CD4-positive, alpha-beta T cell (primary cell): ENCODE data around the gene CFAP61. TPM values are rescaled to one million over a fixed set of nuclear protein-coding genes. Genes with fewer than 3 reads are reported as not detected.

ENCODE experiments used
- ATAC-seq: fragments of 200-7000 bp; cut with Tn5 transposase; one replicate; pipeline ENCODE4 v1.10.0; 2022; ENCODE audit warnings: mild to moderate bottlenecking; ENCODE audit not compliant: poor library complexity
- CTCF ChIA-PET: fragments of 350-600 bp; sonication (Branson Sonifier 250); formaldehyde crosslinking; loops from one replicate; lab custom pipeline; 2021; ENCODE audit warnings: antibody characterized with exemption, inconsistent platforms; lab: Charles Lee
- POLR2A ChIA-PET: fragments of 350-600 bp; sonication (Branson Sonifier 250); formaldehyde crosslinking; loops from one replicate; lab custom pipeline; 2021; ENCODE audit warnings: antibody characterized with exemption, inconsistent platforms; lab: Charles Lee
- DNase-seq, 14 experiments: peaks; one replicate each; pipeline ENCODE4 v3.0.0-alpha.2; 2013 to 2020; ENCODE audit warnings: mixed read lengths in 2 of 14
- H3K27ac ChIP-seq, 2 donors: one replicate each; pipeline versions ENCODE4 v1.5.1 to v1.7.0; 2013; ENCODE audit warnings: low read length in 2 of 2, low read depth in 1 of 2, mild to moderate bottlenecking in 1 of 2
- H3K27me3 ChIP-seq, 2 experiments: 1 replicate in 1 of 2; 2 replicates in 1 of 2; pipeline versions ENCODE4 v1.6.1 to v1.7.0; 2013; ENCODE audit warnings: low read length in 2 of 2, control low read depth in 1 of 2, mild to moderate bottlenecking in 1 of 2, moderate library complexity in 1 of 2; ENCODE audit not compliant: insufficient read depth in 2 of 2, control insufficient read depth in 1 of 2
- H3K36me3 ChIP-seq: one replicate; pipeline ENCODE4 v1.6.1; 2013; ENCODE audit warnings: low read length, control low read depth; ENCODE audit not compliant: insufficient read depth
- H3K4me1 ChIP-seq: one replicate; pipeline ENCODE4 v1.6.1; 2013; ENCODE audit warnings: low read length, control low read depth; ENCODE audit not compliant: insufficient read depth
- H3K4me3 ChIP-seq: one replicate; pipeline ENCODE4 v1.5.1; 2013; ENCODE audit warnings: mild to moderate bottlenecking, low read length, moderate library complexity
- H3K9me3 ChIP-seq, 2 experiments: 1 replicate in 1 of 2; 2 replicates in 1 of 2; pipeline versions ENCODE4 v1.6.1 to v1.7.0; 2013; ENCODE audit warnings: low read length in 2 of 2, mild to moderate bottlenecking in 2 of 2, control low read depth in 1 of 2, moderate library complexity in 1 of 2; ENCODE audit not compliant: control insufficient read depth in 1 of 2, insufficient read depth in 1 of 2
- H3K27ac Mint-ChIP-seq: one replicate; pipeline ENCODE4 v1.8.0; 2020; ENCODE audit warnings: mixed read lengths
- H3K27me3 Mint-ChIP-seq: one replicate; pipeline ENCODE4 v1.8.0; 2021; ENCODE audit warnings: mixed read lengths
- H3K36me3 Mint-ChIP-seq: one replicate; pipeline ENCODE4 v1.8.0; 2021; ENCODE audit warnings: low read depth, mixed read lengths
- H3K4me1 Mint-ChIP-seq: one replicate; pipeline ENCODE4 v1.8.0; 2021; ENCODE audit warnings: low read depth, mixed read lengths
- H3K4me3 Mint-ChIP-seq: one replicate; pipeline ENCODE4 v1.8.0; 2020; ENCODE audit warnings: mild to moderate bottlenecking, mixed read lengths
- H3K9me3 Mint-ChIP-seq: one replicate; pipeline ENCODE4 v1.8.0; 2020; ENCODE audit warnings: mixed read lengths
- intact Hi-C, 2 experiments: fragments of 100-400 bp; cut with DNase I in 1 of 2; cut with micrococcal nuclease in 1 of 2; formaldehyde crosslinking; loops; one replicate each; pipeline versions ENCODE4 v1.15.1 to v1.9.0; 2023 to 2025; cut with DNase I, micrococcal nuclease
- total RNA-seq, 174 experiments: library from RNA in 2 of 174; stranded (reverse) in 2 of 174; gene quantifications; one replicate each; pipeline ENCODE4 v1.2.3 and lab custom pipeline; 2021 to 2026
- TF ChIP-seq, protein P1 (sequence below): fragments of 200-600 bp; IDR thresholded peaks from one replicate; pipeline ENCODE4 v1.8.0; 2022; ENCODE audit warnings: antibody characterized with exemption, mild to moderate bottlenecking

Gene CFAP61
- total RNA-seq, 2 experiments from 2014 or later, result not detected

DNA sequence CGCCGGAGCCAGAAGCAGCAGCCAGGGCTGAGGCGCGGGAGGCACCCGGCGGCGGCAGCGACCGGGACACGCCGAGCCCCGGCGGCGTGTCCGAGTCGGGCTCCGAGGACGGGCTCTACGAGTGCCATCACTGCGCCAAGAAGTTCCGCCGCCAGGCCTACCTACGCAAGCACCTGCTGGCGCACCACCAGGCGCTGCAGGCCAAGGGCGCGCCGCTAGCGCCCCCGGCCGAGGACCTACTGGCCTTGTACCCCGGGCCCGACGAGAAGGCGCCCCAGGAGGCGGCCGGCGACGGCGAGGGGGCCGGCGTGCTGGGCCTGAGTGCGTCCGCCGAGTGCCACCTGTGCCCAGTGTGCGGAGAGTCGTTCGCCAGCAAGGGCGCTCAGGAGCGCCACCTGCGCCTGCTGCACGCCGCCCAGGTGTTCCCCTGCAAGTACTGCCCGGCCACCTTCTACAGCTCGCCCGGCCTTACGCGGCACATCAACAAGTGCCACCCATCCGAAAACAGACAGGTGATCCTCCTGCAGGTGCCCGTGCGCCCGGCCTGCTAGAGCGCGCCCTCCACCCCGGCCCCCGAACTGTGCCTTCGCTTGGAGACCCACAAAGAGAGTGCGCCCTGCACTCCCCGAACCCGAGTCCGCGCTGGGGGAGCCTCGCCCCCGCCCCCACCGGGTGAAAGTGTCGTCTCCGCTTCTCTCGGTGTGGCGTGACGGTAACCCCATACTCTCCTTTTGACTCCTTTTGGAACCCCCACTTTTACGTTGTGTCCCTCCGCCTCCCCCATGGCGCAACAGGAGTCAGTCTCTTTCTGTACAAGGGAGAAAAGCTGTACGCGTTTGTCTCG lies 317.1 kb downstream of the CFAP61 start:
- Histone ChIP-seq H3K4me3 (no peak overlapping the region), H3K36me3 (no peaks in the 10 kb centered on the region), H3K27me3 (peaks cover 34 to 70% of the 10 kb centered on the region in 2 experiments), H3K27ac (no peak overlapping the region), H3K9me3 (peaks cover 0 to 9% of the 10 kb centered on the region in 2 experiments), H3K4me1 (peaks cover 3% of the 10 kb centered on the region)
- DNase-seq (no peak), ATAC-seq (no peak)
- TF ChIP-seq, protein P1, sequence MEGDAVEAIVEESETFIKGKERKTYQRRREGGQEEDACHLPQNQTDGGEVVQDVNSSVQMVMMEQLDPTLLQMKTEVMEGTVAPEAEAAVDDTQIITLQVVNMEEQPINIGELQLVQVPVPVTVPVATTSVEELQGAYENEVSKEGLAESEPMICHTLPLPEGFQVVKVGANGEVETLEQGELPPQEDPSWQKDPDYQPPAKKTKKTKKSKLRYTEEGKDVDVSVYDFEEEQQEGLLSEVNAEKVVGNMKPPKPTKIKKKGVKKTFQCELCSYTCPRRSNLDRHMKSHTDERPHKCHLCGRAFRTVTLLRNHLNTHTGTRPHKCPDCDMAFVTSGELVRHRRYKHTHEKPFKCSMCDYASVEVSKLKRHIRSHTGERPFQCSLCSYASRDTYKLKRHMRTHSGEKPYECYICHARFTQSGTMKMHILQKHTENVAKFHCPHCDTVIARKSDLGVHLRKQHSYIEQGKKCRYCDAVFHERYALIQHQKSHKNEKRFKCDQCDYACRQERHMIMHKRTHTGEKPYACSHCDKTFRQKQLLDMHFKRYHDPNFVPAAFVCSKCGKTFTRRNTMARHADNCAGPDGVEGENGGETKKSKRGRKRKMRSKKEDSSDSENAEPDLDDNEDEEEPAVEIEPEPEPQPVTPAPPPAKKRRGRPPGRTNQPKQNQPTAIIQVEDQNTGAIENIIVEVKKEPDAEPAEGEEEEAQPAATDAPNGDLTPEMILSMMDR, result no peak
- Mint-ChIP-seq H3K36me3 (no peaks in the 10 kb centered on the region), H3K9me3 (no peaks in the 10 kb centered on the region), H3K4me1 (peaks cover 7% of the 10 kb centered on the region), H3K27ac (no peak overlapping the region), H3K4me3 (peak overlapping the region; percentile 61), H3K27me3 (peaks cover 65% of the 10 kb centered on the region)
- intact Hi-C loops, result no loop called here
- ChIA-PET POLR2A (no interaction called here), CTCF (no interaction called here)

DNA sequence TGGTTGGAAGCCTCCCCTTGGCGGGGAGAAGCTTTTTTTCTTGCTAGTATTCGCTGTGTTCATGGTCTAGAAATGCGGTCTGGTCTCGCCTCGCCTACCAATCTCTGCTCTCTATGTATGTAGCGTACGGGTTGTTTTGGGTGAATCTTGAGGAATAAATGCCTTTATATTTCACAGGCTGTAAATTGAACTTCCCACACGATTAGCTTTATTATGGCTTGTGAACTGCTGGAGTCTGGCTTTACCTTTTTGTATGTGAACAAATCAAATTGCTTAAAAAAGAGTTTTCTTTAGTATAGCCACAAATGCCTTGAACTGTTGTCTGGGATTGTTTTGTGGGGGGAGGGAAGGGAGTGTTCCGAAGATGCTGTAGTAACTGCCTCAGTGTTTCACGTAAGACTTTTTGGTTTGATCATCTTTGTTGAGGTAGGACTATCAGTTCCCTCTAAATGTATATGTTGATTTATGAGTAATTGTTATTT lies 317.8 kb downstream of the CFAP61 start:
- ChIA-PET POLR2A (no interaction called here), CTCF (no interaction called here)
- no peaks in the 10 kb centered on the region for H3K9me3 Mint-ChIP-seq
- TF ChIP-seq, protein P1, result no peak
- H3K4me1 ChIP-seq, result peaks cover 3% of the 10 kb centered on the region
- H3K27ac ChIP-seq, result no peak overlapping the region
- peaks cover 30 to 64% of the 10 kb centered on the region in 2 experiments for H3K27me3 ChIP-seq
- no peaks in the 10 kb centered on the region for H3K36me3 Mint-ChIP-seq
- intact Hi-C loops, result no loop called here
- no peak for DNase-seq
- H3K4me3 ChIP-seq, result no peak overlapping the region
- H3K9me3 ChIP-seq, result peaks cover 0 to 2% of the 10 kb centered on the region in 2 experiments
- H3K4me1 Mint-ChIP-seq, result peaks cover 7% of the 10 kb centered on the region
- H3K36me3 ChIP-seq, result no peaks in the 10 kb centered on the region
- no peak overlapping the region for H3K27ac Mint-ChIP-seq
- H3K27me3 Mint-ChIP-seq, result peaks cover 71% of the 10 kb centered on the region
- ATAC-seq, result no peak
- H3K4me3 Mint-ChIP-seq, result peak overlapping the region; percentile 61

DNA sequence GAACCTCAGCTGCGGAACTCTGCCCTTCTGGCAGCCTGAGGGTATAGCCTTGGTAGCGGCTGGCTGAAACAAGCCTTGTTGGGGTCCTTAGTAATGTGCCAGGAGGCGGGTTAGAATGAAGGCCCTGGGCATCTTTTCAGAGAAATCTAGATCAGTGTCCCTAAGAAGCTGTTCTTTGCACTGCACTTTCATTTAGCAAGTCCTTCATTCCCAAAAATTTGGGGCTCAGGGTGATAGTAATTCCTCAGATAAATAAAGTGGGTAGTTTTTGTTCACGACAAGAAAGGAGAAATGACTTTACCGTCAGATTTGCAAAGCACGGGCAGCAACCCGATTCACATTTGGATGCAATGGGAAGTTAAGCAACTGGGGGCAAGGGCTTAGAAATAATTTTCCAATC lies 318.8 kb downstream of the CFAP61 start:
- no peak overlapping the region for H3K4me3 ChIP-seq
- Mint-ChIP-seq H3K4me1 (peaks cover 7% of the 10 kb centered on the region), H3K4me3 (no peak overlapping the region), H3K27me3 (peaks cover 69% of the 10 kb centered on the region), H3K9me3 (no peaks in the 10 kb centered on the region), H3K36me3 (no peaks in the 10 kb centered on the region), H3K27ac (no peak overlapping the region)
- POLR2A ChIA-PET, result no interaction called here
- no peak overlapping the region for H3K27ac ChIP-seq
- H3K9me3 ChIP-seq, result no peaks in the 10 kb centered on the region
- no peak for DNase-seq
- intact Hi-C loops, result no loop called here
- peaks cover 30 to 54% of the 10 kb centered on the region in 2 experiments for H3K27me3 ChIP-seq
- H3K36me3 ChIP-seq, result no peaks in the 10 kb centered on the region
- peaks cover 3% of the 10 kb centered on the region for H3K4me1 ChIP-seq
- ATAC-seq, result no peak
- CTCF ChIA-PET, result no interaction called here
- TF ChIP-seq, protein P1, result no peak
